Neural progenitor cell (in vitro differentiated cells): ENCODE results near the gene AGBL4. TPM values are rescaled to one million over a fixed set of nuclear protein-coding genes. Genes with fewer than 3 reads are reported as not detected.

Source experiments
- DNase-seq: peaks from one replicate; pipeline ENCODE4 v3.0.0-alpha.2; 2016; ENCODE audit warnings: low spot score
- H2AFZ ChIP-seq: fragments of 200-600 bp; sonication (generic); replicated peaks from 2 replicates; pipeline ENCODE4 v1.6.1; 2016; ENCODE audit warnings: antibody characterized with exemption
- H3F3A ChIP-seq: fragments of 200-600 bp; sonication (generic); 2 replicates; pipeline ENCODE4 v1.6.1; 2016; ENCODE audit warnings: antibody characterized with exemption, low read depth
- H3K27ac ChIP-seq: fragments of 200-600 bp; sonication (generic); 2 replicates; pipeline ENCODE4 v1.5.1; 2016; ENCODE audit warnings: mild to moderate bottlenecking
- H3K27me3 ChIP-seq: fragments of 200-600 bp; sonication (generic); 2 replicates; pipeline ENCODE4 v1.6.1; 2016; ENCODE audit warnings: mild to moderate bottlenecking, moderate library complexity
- H3K36me3 ChIP-seq: fragments of 200-600 bp; sonication (generic); 2 replicates; pipeline ENCODE4 v1.5.1; 2016
- H3K4me1 ChIP-seq: fragments of 200-600 bp; sonication (generic); 2 replicates; pipeline ENCODE4 v1.6.1; 2016; ENCODE audit warnings: mixed run types
- H3K4me2 ChIP-seq: fragments of 200-600 bp; sonication (generic); 2 replicates; pipeline ENCODE4 v1.6.1; 2016
- H3K4me3 ChIP-seq: fragments of 200-600 bp; sonication (generic); 2 replicates; pipeline ENCODE4 v1.5.1; 2016
- H3K79me2 ChIP-seq: fragments of 200-600 bp; sonication (generic); 2 replicates; pipeline ENCODE4 v1.6.1; 2016; ENCODE audit warnings: low read depth
- H3K9ac ChIP-seq: fragments of 200-600 bp; sonication (generic); 2 replicates; pipeline ENCODE4 v1.6.1; 2016
- H3K9me3 ChIP-seq: fragments of 200-600 bp; sonication (generic); 2 replicates; pipeline ENCODE4 v1.5.1; 2016; ENCODE audit warnings: low read depth
- H4K20me1 ChIP-seq: fragments of 200-600 bp; sonication (generic); 2 replicates; pipeline ENCODE4 v1.6.1; 2016; ENCODE audit warnings: low read depth
- H3K27ac Mint-ChIP-seq: 3 replicates; pipeline ENCODE4 v1.8.0; 2021; ENCODE audit warnings: mixed read lengths
- H3K27me3 Mint-ChIP-seq: 2 replicates; pipeline ENCODE4 v1.8.0; 2022; ENCODE audit warnings: low read depth, mild to moderate bottlenecking, inconsistent platforms, moderate library complexity, mixed read lengths; ENCODE audit not compliant: insufficient read depth
- H3K36me3 Mint-ChIP-seq: 3 replicates; pipeline ENCODE4 v1.8.0; 2021; ENCODE audit warnings: mixed read lengths
- H3K4me1 Mint-ChIP-seq: 3 replicates; pipeline ENCODE4 v1.8.0; 2021; ENCODE audit warnings: mixed read lengths
- H3K4me3 Mint-ChIP-seq: 3 replicates; pipeline ENCODE4 v1.8.0; 2021; ENCODE audit warnings: mild to moderate bottlenecking, moderate library complexity, mixed read lengths
- H3K9me3 Mint-ChIP-seq: 3 replicates; pipeline ENCODE4 v1.8.0; 2020; ENCODE audit warnings: mixed read lengths
- CTCF ChIP-seq: fragments of 200-600 bp; sonication (generic); IDR thresholded peaks from 2 replicates; pipeline ENCODE4 v1.5.1; 2017; ENCODE audit warnings: antibody characterized with exemption, mild to moderate bottlenecking
- EZH2 ChIP-seq: fragments of 200-600 bp; sonication (generic); IDR thresholded peaks from 2 replicates; pipeline ENCODE4 v1.6.1; 2017; ENCODE audit warnings: antibody characterized with exemption, mild to moderate bottlenecking, moderate library complexity
- EZH2phosphoT487 ChIP-seq: fragments of 200-600 bp; sonication (generic); IDR thresholded peaks from 2 replicates; pipeline ENCODE4 v1.6.1; 2017; ENCODE audit warnings: antibody characterized with exemption
- total RNA-seq: library from RNA; depleted of rRNA; stranded (reverse); fragments of >200 nt; gene quantifications from 2 replicates; pipeline ENCODE4 v1.2.3, GENCODE V29; 2015; ENCODE audit warnings: low replicate concordance

The AGBL4 gene
- total RNA-seq, 1 donor from 2014 or later: 1.5 TPM

DNA sequence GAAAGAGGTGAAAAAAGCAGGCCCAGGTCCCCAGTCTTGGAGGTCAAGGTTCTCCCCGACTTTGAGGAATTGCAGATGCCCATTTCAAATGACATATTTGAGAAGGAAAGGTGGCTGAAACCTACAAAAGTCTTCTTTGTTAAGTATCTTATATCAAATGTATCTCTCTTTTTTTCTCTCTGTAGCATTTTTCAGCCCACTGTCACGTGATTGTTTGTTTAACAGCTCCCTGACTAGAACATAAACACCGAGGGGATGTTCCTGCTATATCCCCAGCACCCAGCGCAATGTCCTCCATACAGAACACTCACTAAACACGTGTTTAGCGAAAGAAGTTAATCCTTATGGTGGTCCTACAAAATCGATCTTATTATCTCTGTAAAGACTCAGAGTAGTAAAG lies 1274.7 kb downstream of the AGBL4 start:
- H3K79me2 ChIP-seq: no peaks in the 10 kb centered on the region
- peaks cover 5% of the 10 kb centered on the region for H4K20me1 ChIP-seq
- H3K4me1 Mint-ChIP-seq: no peaks in the 10 kb centered on the region
- peaks cover under 1% of the 10 kb centered on the region for H3K4me1 ChIP-seq
- peaks cover 2% of the 10 kb centered on the region for H3K27me3 Mint-ChIP-seq
- no peak overlapping the region for H2AFZ ChIP-seq
- no peak overlapping the region for H3K9ac ChIP-seq
- H3K4me3 Mint-ChIP-seq: no peak overlapping the region
- no peaks in the 10 kb centered on the region for H3K36me3 ChIP-seq
- TF ChIP-seq EZH2phosphoT487 (no peak), EZH2 (no peak), CTCF (no peak)
- H3K4me2 ChIP-seq: no peak overlapping the region
- H3F3A ChIP-seq: no peaks in the 10 kb centered on the region
- H3K9me3 ChIP-seq: no peaks in the 10 kb centered on the region
- H3K4me3 ChIP-seq: no peak overlapping the region
- H3K9me3 Mint-ChIP-seq: no peaks in the 10 kb centered on the region
- no peak for DNase-seq
- H3K27ac ChIP-seq: no peak overlapping the region
- H3K36me3 Mint-ChIP-seq: peaks cover 36% of the 10 kb centered on the region
- no peak overlapping the region for H3K27ac Mint-ChIP-seq
- no peaks in the 10 kb centered on the region for H3K27me3 ChIP-seq

- Mint-ChIP-seq H3K27ac (no peak overlapping the region), H3K36me3 (peaks cover 41% of the 10 kb centered on the region), H3K9me3 (no peaks in the 10 kb centered on the region), H3K4me3 (no peak overlapping the region), H3K4me1 (no peaks in the 10 kb centered on the region), H3K27me3 (peaks cover 2% of the 10 kb centered on the region)
- Histone ChIP-seq H3K4me3 (no peak overlapping the region), H3K79me2 (no peaks in the 10 kb centered on the region), H3K27me3 (no peaks in the 10 kb centered on the region), H3K9me3 (no peaks in the 10 kb centered on the region), H3F3A (no peaks in the 10 kb centered on the region), H3K27ac (no peak overlapping the region), H3K9ac (no peak overlapping the region), H2AFZ (no peak overlapping the region), H4K20me1 (peaks cover 13% of the 10 kb centered on the region), H3K4me2 (no peak overlapping the region), H3K4me1 (no peaks in the 10 kb centered on the region), H3K36me3 (no peaks in the 10 kb centered on the region)
- DNase-seq: no peak
- TF ChIP-seq CTCF (no peak), EZH2phosphoT487 (no peak), EZH2 (no peak)
Measured at GRCh38 chr1:48746906-48747305, 1276.8 kb downstream of the AGBL4 start.

DNA sequence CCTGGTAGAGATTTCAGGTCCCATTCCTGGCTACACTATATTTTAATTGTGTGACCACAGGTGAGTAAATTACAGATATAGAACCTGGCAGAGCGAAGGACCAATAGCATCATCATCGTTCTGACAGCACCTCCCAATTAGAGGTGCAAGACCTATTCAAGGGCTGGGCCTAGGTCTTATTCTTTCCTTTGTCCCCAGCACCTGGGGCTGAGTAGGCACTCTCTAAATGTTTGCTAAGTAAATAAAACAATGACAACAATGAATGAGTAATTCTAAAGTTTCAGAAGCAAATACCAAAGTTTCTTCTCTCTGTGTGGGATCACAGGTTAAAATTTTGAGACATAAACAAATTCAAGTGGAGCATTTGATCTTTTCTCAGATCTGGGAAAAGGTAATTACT lies 1279.7 kb downstream of the AGBL4 start:
- Histone ChIP-seq H3K79me2 (no peaks in the 10 kb centered on the region), H2AFZ (no peak overlapping the region), H3K27me3 (no peaks in the 10 kb centered on the region), H3K4me3 (no peak overlapping the region), H4K20me1 (peaks cover 18% of the 10 kb centered on the region), H3K9me3 (no peaks in the 10 kb centered on the region), H3K4me1 (no peaks in the 10 kb centered on the region), H3K4me2 (no peak overlapping the region), H3K36me3 (peaks cover 7% of the 10 kb centered on the region), H3K9ac (no peak overlapping the region), H3K27ac (no peak overlapping the region), H3F3A (no peaks in the 10 kb centered on the region)
- Mint-ChIP-seq H3K36me3 (peaks cover 34% of the 10 kb centered on the region), H3K27me3 (no peaks in the 10 kb centered on the region), H3K4me1 (no peaks in the 10 kb centered on the region), H3K9me3 (no peaks in the 10 kb centered on the region), H3K27ac (no peak overlapping the region), H3K4me3 (no peak overlapping the region)
- DNase-seq: no peak
- TF ChIP-seq EZH2: no peak
- TF ChIP-seq CTCF: no peak
- TF ChIP-seq EZH2phosphoT487: no peak

DNA sequence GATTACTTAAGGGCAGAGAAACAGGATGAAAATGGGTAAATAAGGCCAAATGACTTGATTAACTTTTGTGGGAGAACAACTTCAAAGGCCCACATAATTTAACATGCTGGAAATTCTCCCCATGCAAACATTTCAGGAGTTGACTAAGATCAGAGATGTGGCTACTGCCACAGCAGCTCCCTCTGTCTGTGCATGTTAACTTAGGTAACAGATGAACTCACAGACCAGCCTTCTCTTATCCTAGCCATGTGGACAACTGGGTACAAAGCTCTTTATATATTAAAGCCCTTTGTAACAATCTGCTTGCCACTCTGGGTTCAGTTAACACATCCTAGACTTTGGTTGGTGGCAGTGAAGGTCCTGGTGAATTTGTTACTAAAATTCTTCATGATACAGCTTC lies 1280.3 kb downstream of the AGBL4 start:
- Mint-ChIP-seq H3K27me3 (no peaks in the 10 kb centered on the region), H3K36me3 (peaks cover 33% of the 10 kb centered on the region), H3K4me1 (no peaks in the 10 kb centered on the region), H3K4me3 (no peak overlapping the region), H3K27ac (no peak overlapping the region), H3K9me3 (no peaks in the 10 kb centered on the region)
- Histone ChIP-seq H2AFZ (no peak overlapping the region), H3K9me3 (no peaks in the 10 kb centered on the region), H3K36me3 (peaks cover 7% of the 10 kb centered on the region), H3K4me3 (no peak overlapping the region), H3K9ac (no peak overlapping the region), H3K79me2 (no peaks in the 10 kb centered on the region), H3K27ac (no peak overlapping the region), H4K20me1 (peaks cover 18% of the 10 kb centered on the region), H3F3A (no peaks in the 10 kb centered on the region), H3K4me1 (no peaks in the 10 kb centered on the region), H3K27me3 (no peaks in the 10 kb centered on the region), H3K4me2 (no peak overlapping the region)
- DNase-seq: no peak
- no peak for TF ChIP-seq EZH2phosphoT487
- TF ChIP-seq EZH2: no peak
- no peak for TF ChIP-seq CTCF
